Liver (tissue), 3 donors: ENCODE measurements around the gene EDDM13.

ENCODE experiments used
- FOXA1 ChIP-seq: IDR thresholded peaks from 2 replicates; pipeline ENCODE4 v1.6.1; 2016; ENCODE audit warnings: antibody characterized with exemption
- HNF4G ChIP-seq: IDR thresholded peaks from 2 replicates; pipeline ENCODE4 v1.6.1; 2016; ENCODE audit warnings: antibody characterized with exemption
- JUND ChIP-seq, 2 donors: IDR thresholded peaks; 2 replicates each; pipeline ENCODE4 v1.6.1; 2016; ENCODE audit warnings: antibody characterized with exemption in 2 of 2
- NR2F2 ChIP-seq: IDR thresholded peaks from 2 replicates; pipeline ENCODE4 v1.6.1; 2016; ENCODE audit warnings: antibody characterized with exemption
- RAD21 ChIP-seq, 2 donors: IDR thresholded peaks; 2 replicates each; pipeline ENCODE4 v1.6.1; 2016; ENCODE audit warnings: antibody characterized with exemption in 2 of 2, mild to moderate bottlenecking in 2 of 2
- RXRA ChIP-seq, 2 donors: IDR thresholded peaks; 2 replicates each; pipeline ENCODE4 v1.6.1; 2017 to 2018; ENCODE audit warnings: antibody characterized with exemption in 2 of 2, mild to moderate bottlenecking in 1 of 2
- SP1 ChIP-seq: IDR thresholded peaks from 2 replicates; pipeline ENCODE4 v1.6.1; 2018; ENCODE audit warnings: antibody characterized with exemption, mild to moderate bottlenecking
- TAF1 ChIP-seq: conservative IDR thresholded peaks from 2 replicates; pipeline ENCODE4 v1.6.1; 2016; ENCODE audit warnings: antibody characterized with exemption, mild to moderate bottlenecking
- YY1 ChIP-seq: IDR thresholded peaks from 2 replicates; pipeline ENCODE4 v1.6.1; 2016; ENCODE audit warnings: antibody characterized with exemption, mild to moderate bottlenecking
- TF ChIP-seq, protein P1 (sequence below): IDR thresholded peaks from 2 replicates; pipeline ENCODE4 v1.6.1; 2016; ENCODE audit warnings: antibody characterized with exemption
- TF ChIP-seq, protein P2 (sequence below): IDR thresholded peaks from 2 replicates; pipeline ENCODE4 v1.6.1; 2016; ENCODE audit warnings: antibody characterized with exemption
- TF ChIP-seq, protein P3 (sequence below): fragments of 150-350 bp; IDR thresholded peaks from 2 replicates; pipeline ENCODE4 v1.5.1; 2017; ENCODE audit warnings: improper control_type of control experiment, low read depth, low read length; ENCODE audit not compliant: missing input control
- TF ChIP-seq, protein P4 (sequence below): IDR thresholded peaks from 2 replicates; pipeline ENCODE4 v1.6.1; 2016; ENCODE audit warnings: antibody characterized with exemption, mild to moderate bottlenecking
- TF ChIP-seq, protein P5 (sequence below): IDR thresholded peaks from 2 replicates; pipeline ENCODE4 v1.6.1; 2016; ENCODE audit warnings: antibody characterized with exemption
- donor health status: healthy.
- donor health status: healthy.

DNA sequence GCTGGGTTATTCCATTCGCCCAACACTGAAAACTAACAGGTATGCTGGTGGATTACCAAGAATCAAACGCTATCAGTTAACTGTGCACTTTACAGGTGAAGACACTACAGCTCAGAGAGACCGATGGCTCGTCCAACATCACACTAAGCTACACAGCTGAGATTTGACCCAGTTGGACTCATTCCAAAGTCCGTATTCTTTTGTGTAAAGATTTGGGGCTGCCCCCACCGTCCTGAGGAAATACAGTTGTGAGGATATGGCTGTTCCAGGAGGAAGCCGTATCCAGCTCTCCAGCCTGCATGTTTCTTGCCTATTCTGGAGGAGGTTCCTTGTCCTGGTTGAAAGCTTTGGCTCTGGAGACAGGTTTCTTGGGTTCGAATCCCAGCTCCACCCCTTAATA is 37.9 kb downstream of the EDDM13 start:
- TF ChIP-seq, protein P1, sequence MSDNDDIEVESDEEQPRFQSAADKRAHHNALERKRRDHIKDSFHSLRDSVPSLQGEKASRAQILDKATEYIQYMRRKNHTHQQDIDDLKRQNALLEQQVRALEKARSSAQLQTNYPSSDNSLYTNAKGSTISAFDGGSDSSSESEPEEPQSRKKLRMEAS: no peak
- TF ChIP-seq, protein P2, sequence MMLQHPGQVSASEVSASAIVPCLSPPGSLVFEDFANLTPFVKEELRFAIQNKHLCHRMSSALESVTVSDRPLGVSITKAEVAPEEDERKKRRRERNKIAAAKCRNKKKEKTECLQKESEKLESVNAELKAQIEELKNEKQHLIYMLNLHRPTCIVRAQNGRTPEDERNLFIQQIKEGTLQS: no peak
- no peak for TF ChIP-seq NR2F2
- no peak for TF ChIP-seq TAF1
- TF ChIP-seq, protein P3, sequence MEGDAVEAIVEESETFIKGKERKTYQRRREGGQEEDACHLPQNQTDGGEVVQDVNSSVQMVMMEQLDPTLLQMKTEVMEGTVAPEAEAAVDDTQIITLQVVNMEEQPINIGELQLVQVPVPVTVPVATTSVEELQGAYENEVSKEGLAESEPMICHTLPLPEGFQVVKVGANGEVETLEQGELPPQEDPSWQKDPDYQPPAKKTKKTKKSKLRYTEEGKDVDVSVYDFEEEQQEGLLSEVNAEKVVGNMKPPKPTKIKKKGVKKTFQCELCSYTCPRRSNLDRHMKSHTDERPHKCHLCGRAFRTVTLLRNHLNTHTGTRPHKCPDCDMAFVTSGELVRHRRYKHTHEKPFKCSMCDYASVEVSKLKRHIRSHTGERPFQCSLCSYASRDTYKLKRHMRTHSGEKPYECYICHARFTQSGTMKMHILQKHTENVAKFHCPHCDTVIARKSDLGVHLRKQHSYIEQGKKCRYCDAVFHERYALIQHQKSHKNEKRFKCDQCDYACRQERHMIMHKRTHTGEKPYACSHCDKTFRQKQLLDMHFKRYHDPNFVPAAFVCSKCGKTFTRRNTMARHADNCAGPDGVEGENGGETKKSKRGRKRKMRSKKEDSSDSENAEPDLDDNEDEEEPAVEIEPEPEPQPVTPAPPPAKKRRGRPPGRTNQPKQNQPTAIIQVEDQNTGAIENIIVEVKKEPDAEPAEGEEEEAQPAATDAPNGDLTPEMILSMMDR: no peak
- TF ChIP-seq SP1: no peak
- TF ChIP-seq, protein P4, sequence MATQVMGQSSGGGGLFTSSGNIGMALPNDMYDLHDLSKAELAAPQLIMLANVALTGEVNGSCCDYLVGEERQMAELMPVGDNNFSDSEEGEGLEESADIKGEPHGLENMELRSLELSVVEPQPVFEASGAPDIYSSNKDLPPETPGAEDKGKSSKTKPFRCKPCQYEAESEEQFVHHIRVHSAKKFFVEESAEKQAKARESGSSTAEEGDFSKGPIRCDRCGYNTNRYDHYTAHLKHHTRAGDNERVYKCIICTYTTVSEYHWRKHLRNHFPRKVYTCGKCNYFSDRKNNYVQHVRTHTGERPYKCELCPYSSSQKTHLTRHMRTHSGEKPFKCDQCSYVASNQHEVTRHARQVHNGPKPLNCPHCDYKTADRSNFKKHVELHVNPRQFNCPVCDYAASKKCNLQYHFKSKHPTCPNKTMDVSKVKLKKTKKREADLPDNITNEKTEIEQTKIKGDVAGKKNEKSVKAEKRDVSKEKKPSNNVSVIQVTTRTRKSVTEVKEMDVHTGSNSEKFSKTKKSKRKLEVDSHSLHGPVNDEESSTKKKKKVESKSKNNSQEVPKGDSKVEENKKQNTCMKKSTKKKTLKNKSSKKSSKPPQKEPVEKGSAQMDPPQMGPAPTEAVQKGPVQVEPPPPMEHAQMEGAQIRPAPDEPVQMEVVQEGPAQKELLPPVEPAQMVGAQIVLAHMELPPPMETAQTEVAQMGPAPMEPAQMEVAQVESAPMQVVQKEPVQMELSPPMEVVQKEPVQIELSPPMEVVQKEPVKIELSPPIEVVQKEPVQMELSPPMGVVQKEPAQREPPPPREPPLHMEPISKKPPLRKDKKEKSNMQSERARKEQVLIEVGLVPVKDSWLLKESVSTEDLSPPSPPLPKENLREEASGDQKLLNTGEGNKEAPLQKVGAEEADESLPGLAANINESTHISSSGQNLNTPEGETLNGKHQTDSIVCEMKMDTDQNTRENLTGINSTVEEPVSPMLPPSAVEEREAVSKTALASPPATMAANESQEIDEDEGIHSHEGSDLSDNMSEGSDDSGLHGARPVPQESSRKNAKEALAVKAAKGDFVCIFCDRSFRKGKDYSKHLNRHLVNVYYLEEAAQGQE: no peak
- TF ChIP-seq YY1: no peak
- TF ChIP-seq, protein P5, sequence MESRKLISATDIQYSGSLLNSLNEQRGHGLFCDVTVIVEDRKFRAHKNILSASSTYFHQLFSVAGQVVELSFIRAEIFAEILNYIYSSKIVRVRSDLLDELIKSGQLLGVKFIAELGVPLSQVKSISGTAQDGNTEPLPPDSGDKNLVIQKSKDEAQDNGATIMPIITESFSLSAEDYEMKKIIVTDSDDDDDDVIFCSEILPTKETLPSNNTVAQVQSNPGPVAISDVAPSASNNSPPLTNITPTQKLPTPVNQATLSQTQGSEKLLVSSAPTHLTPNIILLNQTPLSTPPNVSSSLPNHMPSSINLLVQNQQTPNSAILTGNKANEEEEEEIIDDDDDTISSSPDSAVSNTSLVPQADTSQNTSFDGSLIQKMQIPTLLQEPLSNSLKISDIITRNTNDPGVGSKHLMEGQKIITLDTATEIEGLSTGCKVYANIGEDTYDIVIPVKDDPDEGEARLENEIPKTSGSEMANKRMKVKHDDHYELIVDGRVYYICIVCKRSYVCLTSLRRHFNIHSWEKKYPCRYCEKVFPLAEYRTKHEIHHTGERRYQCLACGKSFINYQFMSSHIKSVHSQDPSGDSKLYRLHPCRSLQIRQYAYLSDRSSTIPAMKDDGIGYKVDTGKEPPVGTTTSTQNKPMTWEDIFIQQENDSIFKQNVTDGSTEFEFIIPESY: no peak
- TF ChIP-seq JUND (IDR thresholded peaks at IDR 0.05): no peak
- no peak for TF ChIP-seq RAD21 (IDR thresholded peaks at IDR 0.05)
- no peak for TF ChIP-seq FOXA1
- TF ChIP-seq RXRA (IDR thresholded peaks at IDR 0.05): no peak
- TF ChIP-seq HNF4G: no peak
